NCI-H1092 treated with DMSO at 0.1 percent for 48 hours (cell line): ENCODE results near the gene TRAPPC12.
"Not testable (repeated sequence)": the region's sequence is repeated elsewhere in the genome, so short reads cannot be mapped to it uniquely, and the experiment has no call there.

Experiments used
- DNase-seq: peaks from one replicate; lab custom pipeline; 2025; lab: John Stamatoyannopoulos, UW

Gene TRAPPC12

GRCh38 chr2:3486047-3487027 is 106.8 kb downstream of the TRAPPC12 start:
- no peak for DNase-seq

- no peak for DNase-seq
These were observed 107.5 kb downstream of the TRAPPC12 start for GRCh38 chr2:3487028-3487425.

GRCh38 chr2:3487432-3487831 is 107.9 kb downstream of the TRAPPC12 start:
- no peak for DNase-seq

- DNase-seq: no peak
These were observed 108.6 kb downstream of the TRAPPC12 start for GRCh38 chr2:3488061-3488531.

GRCh38 chr2:3488855-3489763 is 109.6 kb downstream of the TRAPPC12 start:
- no peak for DNase-seq

- DNase-seq: no peak
These were observed 110.2 kb downstream of the TRAPPC12 start for GRCh38 chr2:3489764-3490115.

GRCh38 chr2:3490191-3491170 is 111.0 kb downstream of the TRAPPC12 start:
- no peak for DNase-seq

GRCh38 chr2:3491306-3491705 is 111.8 kb downstream of the TRAPPC12 start:
- DNase-seq: no peak

- DNase-seq: no peak
These were observed 112.4 kb downstream of the TRAPPC12 start for GRCh38 chr2:3491716-3492474.

GRCh38 chr2:3492475-3492787 is 112.9 kb downstream of the TRAPPC12 start:
- DNase-seq: not testable (repeated sequence)

GRCh38 chr2:3492951-3493614 is 113.6 kb downstream of the TRAPPC12 start:
- no peak for DNase-seq

- no peak for DNase-seq
These were observed 114.1 kb downstream of the TRAPPC12 start for GRCh38 chr2:3493615-3494007.

- no peak for DNase-seq
These were observed 115.6 kb downstream of the TRAPPC12 start for GRCh38 chr2:3494984-3495666.

GRCh38 chr2:3496708-3497080 is 117.2 kb downstream of the TRAPPC12 start:
- DNase-seq: not testable (repeated sequence)

GRCh38 chr2:3498783-3499394 is 119.4 kb downstream of the TRAPPC12 start:
- no peak for DNase-seq

- no peak for DNase-seq
These were observed 120.9 kb downstream of the TRAPPC12 start for GRCh38 chr2:3500326-3500899.

- no peak for DNase-seq
These were observed 123.6 kb downstream of the TRAPPC12 start for GRCh38 chr2:3503046-3503445.

- no peak for DNase-seq
These were observed 124.0 kb downstream of the TRAPPC12 start for GRCh38 chr2:3503483-3503882.

- DNase-seq: no peak
These were observed 125.2 kb downstream of the TRAPPC12 start for GRCh38 chr2:3504741-3505140.
